HG02623 (cell line): Measurements from ENCODE around the gene MYCT1.
"Not testable (repeated sequence)": the region's sequence is repeated elsewhere in the genome, so short reads cannot be mapped to it uniquely, and the experiment has no call there.

Source experiments
- ATAC-seq: cut with Tn5 transposase; IDR thresholded peaks from one replicate; pipeline ENCODE4 v1.9.1; 2021; ENCODE audit warnings: moderate library complexity; ENCODE audit not compliant: unreplicated experiment

MYCT1 gene, protein sequence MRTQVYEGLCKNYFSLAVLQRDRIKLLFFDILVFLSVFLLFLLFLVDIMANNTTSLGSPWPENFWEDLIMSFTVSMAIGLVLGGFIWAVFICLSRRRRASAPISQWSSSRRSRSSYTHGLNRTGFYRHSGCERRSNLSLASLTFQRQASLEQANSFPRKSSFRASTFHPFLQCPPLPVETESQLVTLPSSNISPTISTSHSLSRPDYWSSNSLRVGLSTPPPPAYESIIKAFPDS

DNA sequence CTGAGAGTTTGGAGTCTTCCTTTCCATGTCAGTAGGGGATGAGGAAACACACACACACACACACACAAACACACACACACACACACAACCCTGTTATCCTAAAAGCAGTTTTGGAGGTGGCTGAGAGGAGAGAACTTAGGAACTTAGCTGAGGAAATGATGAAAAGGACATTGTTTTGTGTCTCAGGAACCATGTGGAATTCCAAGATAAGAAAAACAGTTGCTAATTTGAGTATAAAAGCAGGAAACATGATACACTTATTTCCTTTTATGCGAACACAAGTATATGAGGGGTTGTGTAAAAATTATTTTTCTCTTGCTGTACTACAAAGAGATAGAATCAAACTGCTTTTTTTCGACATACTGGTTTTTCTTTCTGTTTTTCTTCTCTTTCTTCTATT lies at the start of gene MYCT1:
Gene MYCT1 (plus strand): TSS at position 264 of the 400 bp plus-strand sequence. CDS start 6 bp downstream, at position 270.
- no peak for ATAC-seq

DNA sequence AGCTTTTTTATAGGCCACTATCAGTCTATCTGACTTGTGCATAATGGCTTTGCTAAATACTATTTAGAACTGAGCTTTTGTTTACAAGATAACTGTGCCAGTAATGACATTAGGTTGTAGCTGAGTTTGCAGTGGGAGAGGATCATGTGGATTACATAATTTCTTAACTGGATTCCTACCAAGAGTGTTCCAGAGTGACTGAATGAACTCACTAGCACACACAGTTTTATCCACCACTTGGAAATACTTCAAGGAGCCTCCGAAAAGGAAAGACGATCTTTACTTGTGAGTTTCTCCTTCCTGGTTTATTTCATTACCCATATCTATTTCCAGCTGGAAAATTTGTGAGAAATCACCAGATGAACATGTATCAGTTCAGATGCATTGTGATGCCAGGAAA lies 49.6 kb upstream of the MYCT1 start:
- ATAC-seq = no peak

DNA sequence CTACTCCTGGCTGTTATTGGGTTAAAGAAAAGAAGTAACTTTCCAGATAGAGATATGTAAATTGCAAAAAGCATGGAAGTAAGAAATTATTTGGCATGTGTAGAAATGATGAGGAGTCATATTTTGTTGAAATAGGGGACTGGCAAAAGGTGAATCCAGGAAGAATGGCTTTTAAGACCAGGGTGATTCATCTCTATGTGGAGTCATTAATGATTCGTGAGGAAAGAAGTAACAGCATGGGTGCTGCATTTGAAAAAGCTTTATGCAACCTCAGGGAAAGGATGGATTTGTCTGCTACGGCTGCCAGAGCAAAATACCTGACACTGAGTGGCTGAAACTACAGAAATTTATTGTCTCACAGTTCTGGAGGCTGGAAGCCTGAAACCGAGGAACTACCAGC lies 45.7 kb upstream of the MYCT1 start:
- ATAC-seq = no peak

DNA sequence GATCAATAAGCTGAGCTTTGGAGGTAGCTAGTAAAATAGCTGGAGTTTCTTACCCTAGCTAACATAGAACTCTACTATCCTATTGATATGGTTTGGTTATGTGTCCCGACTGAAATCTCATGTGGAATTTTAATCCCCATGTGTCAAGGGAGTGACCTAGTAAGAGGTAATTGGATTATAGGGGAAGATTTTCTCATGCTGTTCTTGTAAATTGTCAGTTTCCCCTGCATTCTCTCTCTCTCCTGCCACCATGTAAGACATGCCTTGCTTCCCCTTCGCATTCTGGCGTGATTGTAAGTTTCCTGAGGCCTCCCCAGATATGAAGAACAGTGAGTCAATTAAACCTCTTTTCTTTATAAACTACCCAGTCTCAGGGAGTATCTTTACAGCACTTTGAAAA lies 35.9 kb upstream of the MYCT1 start:
- no peak for ATAC-seq

DNA sequence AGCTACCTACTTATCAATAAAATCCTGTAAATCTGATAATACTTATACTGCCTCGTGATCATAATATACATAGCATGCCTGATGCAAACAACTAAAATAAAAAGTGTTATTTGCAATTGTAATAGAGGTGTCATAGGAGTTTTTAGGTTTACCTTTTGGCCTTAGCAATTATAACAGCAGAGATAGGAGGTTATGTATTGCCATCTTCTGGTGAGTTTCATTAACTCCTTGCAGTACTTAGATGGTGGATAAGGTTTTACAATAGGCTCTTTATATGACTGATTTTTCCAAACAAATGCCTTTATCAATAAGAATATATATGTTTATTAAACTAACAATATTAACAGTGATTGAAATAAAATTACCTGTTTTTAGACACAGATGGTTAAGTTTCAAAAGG lies 27.8 kb upstream of the MYCT1 start:
- no peak for ATAC-seq

DNA sequence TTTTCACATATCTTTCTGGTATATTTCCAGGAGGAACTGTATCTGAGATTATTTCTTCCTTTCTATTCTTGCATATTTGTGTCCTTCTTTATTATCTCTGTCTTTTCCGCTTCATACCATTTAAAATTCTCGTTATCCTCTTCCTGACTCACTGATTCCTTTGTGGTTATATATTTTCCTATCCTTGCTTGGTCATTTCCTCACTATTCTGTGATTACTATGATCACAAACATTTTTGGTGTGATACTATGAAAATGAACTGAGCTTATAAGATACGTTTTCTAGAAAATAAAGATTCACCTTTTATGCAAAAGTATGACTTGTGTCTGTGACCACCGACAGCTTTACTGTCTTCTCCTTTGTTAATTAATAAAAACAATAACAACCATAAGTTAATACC lies 26.5 kb upstream of the MYCT1 start:
- no peak for ATAC-seq

DNA sequence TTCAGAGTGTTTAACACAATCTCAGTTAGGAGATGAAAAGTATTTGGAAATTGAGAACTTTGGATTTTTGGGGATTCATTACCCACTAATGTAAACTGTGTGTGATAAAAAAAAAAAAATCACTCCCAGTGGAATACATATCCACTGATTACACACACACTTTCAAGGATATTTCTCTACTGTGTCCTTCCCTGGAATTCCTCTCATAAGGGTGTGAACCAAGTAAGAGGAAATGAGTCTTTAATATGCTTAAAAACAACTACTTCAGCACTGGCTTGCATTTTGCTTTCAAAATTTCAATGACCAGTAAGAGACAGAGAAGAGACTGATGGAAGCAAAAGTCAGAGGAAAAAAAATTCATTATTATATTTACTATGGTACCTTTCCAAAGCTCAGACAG lies 24.5 kb upstream of the MYCT1 start:
- ATAC-seq = no peak

DNA sequence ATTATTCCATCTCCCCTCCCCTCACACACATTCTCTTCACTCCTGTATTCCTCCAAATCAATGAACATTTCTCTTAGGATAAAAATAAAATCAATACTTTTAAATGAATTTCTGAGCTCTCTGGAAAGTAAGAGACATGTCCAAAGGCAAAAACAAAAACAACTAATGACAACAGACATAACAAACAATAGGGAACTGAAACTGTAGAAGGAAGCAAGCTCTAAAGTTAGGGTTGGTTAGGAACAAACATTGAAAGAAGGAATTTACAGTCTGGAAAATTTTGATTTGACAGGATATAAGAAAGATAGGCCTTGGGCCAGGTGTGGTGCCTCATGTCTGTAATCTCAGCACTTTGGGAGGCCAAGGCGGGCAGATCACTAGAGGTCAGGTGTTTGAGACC lies 17.5 kb upstream of the MYCT1 start:
- ATAC-seq = no peak

DNA sequence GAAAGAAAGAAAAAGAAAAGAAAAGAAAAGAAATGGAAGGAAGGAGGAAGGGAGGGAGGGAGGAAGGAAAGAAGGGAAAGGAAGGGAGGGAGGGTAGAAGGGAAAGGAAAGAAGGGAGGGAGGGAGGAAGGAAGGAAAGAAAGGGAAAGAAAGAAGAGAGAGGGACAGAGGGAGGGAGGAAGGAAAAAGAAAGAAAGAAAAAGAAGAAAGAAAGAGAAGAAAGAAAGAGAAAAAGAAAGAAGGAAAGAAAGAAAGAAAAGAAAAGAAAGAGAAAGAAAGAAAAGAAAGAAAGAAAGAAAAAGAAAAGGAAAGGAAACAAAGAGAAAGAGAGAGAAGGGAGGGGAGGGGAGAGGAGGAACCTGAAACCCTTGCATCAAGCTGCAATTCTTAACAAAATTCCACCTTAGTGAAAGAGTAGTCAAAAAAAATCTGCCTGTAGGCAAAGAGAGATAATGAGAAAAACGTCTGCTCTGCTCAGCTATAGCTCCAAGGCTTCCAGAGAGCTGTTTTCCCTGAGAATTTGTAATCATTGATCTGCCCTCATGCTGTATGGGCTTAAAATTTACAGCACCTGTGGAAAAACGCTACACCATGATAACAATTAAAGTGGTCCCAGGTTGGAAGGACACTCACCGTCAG lies 16.7 kb upstream of the MYCT1 start:
- ATAC-seq = no peak

DNA sequence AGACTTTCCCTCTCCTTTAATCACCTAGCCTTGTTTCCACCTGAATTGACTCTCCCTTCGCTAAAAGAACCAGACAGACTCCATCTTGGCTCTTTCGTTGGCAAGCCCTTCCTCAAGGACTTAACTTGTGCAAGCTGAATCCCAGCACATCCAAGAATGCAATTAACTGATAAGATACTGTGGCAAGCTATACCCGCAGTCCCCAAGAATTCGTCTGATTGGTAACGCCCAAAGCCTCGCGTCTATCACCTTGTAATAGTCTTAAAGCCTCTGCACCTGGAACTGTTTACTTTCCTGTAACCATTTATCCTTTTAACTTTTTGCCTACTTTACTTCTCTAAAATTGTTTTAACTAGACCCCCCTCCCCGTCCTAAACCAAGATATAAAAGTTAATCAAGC lies 15.6 kb upstream of the MYCT1 start:
- no peak for ATAC-seq

DNA sequence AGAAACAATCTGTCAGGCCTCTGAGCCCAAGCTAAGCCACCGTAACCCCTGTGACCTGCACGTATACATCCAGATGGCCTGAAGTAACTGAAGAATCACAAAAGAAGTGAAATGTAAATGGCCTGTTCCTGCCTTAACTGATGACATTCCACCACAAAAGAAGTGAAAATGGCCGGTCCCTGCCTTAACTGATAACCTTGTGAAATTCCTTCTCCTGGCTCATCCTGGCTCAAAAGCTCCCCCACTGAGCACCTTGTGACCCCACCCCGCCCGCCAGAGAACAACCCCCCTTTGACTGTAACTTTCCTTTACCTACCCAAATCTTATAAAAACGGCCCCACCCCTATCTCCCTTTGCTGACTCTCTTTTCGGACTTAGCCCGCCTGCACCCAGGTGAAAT lies 14.8 kb upstream of the MYCT1 start:
- not testable (repeated sequence) for ATAC-seq

DNA sequence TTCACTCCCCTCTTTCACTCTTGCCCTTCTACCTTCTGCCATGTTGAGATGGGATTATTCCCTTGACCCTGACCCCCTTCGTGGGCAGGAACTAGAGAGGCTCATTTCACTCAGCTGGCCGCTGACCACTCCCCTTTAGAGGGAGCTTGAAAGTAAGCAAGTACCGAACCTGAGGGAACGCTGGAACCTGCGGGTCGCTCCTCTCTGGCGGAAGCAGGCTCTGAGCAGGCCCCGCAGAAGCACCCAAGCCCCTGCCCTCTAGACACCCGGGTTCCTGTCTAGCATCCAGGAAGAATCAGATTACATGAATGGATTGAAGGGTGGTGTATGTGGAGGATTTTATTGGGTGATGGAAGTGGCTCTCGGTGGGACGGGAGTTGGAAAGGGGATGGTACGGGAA lies 11.9 kb upstream of the MYCT1 start:
- ATAC-seq = no peak

DNA sequence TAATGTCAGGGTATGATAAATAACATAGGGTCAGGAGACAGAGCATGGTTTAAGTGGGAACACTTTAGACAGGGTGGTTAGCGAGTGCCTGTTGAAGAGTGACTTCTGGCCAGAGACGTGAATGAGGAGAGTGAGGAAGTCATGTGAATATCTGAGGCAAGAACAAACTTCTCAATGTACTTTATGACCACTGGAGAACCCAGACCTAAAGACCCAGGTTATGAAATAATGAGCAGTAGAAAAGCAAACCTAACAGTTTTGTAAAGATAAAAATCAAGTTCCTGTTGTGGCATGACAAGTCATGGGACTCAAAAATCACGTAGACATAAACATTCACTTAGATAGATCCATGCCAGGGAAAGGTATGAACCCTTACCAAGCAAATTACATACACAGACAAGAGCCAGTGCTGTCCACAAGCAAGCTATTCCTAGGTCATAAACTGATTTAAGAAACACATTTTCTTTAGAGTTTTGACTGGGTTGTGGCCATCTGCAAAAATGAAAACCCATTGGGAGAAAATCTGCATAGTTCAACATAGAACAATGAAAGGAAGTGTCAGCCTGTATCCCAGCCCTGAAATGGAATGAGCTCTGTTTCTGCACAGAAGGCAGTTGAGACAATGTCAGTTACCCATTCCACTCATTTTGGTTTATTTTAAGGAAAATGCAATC lies 2.2 kb upstream of the MYCT1 start:
- ATAC-seq = no peak

DNA sequence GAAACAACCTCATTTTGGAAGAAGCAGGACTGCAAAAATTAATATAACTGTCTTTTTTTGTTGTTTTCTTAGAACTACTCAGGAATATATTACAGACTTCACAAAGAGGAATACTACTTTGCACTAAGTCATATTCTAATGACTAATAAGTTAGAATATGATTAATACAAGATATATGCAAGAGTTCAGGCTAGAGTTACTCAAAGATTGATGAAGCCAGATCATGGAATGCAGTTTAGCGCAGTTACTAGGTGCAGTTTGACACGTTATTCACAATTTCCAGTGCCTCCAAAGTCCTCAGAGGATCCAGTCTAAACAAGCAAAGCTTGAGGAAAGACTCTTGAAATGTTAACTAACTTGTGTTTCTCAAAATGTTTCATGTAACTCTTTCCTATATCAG lies 1.2 kb upstream of the MYCT1 start:
- no peak for ATAC-seq

DNA sequence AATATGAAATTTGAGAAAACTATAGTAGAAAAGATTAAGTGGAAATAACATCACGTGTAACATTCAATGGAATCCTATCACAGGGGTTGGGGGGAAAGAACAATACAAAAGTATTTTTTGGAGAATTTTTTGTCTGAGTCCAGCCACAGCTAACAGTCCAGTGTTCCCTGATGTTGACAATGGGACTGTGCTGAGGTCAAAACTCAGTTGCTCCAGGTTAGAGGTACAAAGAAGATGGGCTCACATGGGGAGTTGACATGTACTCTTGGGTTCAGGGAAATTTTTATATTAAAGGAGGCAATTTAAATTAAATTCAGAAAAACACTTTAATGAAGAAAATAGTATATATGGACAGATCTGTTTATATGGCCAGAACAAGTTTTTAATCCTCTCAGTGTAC lies 995 bp downstream of the MYCT1 start:
- no peak for ATAC-seq

DNA sequence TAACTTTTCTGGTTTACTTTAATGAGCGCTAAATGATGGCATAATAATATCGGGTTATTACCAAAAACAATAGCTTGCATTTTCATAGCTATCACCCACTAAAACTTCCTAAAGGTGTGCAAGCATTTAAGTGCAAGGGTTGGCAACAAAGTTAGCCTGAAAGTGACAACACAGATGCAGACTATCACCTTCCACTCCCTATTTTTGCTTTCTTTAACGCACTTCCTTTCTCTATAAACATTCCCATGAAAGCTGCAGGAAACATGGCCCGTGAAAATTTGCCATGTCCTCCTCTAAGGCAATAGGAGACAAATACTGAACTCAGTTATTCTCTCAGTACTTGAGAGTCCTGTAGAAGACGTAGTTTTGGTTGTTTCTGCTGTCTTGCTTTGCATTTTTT lies 2.7 kb downstream of the MYCT1 start:
- ATAC-seq = no peak

DNA sequence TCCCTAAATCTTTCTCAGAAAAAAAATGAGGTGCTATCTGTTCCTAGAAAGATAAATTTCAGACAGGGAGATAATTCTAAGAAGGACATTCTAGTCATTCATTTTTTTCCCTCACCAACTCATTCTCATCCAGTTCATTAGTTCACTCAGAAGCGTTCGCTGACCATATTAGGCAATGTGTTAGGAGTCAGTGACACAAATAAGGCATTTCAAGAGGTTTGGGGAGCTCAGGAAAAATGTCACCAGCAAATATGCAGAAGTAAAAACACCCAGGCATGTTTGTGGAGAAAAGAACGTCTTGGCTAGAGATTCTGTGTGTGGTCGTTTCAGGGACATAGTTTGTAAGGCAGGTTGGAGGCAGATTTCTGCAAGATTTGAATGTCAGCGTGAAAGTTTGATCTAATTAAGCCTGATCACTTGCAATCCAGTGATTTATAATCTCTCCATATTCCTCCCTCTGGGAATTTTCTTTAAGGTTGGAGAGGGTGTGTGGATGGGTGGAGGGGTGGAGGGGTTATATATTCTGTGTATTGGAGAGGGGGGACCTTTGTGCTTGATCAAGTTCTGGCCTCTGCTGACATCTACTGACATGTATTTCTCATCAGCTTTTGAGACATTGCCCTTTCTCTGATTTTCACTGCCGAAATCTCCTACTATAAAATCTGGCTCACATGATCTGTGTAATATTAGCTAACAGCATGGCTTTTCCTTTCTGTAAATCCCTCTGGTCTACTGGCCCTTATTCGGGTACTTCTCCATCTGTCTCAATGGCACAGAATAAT lies 3.6 kb downstream of the MYCT1 start:
- no peak for ATAC-seq

DNA sequence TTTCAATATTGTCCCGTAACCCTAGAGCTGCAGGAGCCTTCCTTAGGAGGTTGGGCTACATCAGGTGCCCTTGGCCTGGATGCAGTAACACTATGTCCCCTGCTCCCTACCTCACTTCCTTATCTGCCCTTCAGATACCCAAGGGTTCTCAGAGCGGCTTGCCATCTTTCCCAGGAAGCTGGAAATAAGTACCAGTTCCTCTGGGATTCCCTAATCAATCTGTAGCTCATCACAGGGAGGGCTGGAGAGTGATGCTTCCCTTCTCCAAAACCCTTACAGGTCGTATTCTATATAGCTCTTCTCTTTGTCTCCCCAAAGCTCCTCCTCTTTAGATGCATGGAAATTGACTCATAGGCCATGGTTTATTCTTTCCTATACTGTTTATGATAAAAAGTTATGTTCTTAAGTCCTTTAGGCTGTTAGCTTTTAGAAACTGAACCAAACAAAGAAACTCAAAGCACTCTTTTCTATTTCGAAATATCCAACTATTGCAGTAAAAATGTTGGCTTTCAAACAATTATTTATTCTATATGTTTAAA lies 4.2 kb downstream of the MYCT1 start:
- ATAC-seq = no peak

DNA sequence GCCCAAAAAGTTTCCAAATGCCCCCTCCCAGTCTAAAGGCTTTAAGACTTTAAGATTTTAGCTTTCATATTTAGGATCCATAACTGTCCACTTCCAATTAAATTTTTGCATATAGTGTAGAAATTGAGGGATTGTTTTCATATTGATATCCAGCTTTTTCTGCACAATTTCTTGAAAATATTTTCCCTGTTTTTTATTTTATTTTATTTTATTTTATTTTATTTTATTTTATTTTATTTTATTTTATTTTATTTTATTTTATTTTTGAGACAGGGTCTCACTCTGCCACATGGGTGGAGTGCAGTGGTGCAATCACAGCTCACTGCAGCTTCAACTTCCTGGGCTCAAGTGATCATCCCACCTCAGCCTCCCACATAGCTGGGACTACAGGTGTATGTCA lies 6.1 kb downstream of the MYCT1 start:
- not testable (repeated sequence) for ATAC-seq

DNA sequence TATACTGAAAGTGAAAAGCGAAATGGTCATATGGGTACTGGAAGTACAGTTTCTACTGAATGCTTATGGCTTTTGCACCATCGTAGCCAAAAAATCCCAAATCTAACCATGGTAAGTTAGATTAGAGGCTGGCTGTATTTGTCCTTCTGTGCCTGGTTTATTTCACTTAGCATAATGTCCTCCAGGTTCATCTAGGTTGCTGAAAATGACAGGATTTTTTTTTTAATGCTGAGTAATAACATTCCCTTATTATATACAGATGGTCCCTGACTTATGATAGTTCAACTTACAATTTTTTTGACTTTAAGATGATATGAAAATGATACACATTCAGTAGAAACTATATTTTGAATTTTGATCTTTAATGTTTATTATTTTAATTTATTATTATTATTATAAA lies 7.6 kb downstream of the MYCT1 start:
- no peak for ATAC-seq

DNA sequence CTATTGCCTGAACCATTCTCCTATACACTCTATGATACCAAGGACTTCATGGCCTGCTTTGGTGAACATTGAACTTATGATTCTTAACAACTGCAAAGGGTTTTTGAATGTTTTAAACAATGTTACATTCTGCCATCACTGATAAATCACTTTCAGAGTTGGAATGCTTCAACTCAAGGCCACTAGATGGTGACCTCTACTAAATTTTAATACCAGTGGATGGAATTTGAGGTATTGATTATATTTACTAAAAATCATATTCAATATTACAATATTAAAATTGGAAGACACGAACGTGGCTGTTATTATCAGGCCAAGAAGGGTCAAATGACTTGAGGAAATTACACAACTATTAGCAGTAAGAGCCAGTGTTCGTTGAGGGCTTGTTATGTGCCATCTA lies 18.6 kb downstream of the MYCT1 start:
- ATAC-seq = no peak
